Mucosa of rectum (tissue), 2 donors: ENCODE data around the gene GLB1L2.

Experiments used
- H3K27ac ChIP-seq, 2 donors: one replicate each; pipeline ENCODE4 v1.7.0; 2013; ENCODE audit warnings: inconsistent platforms in 2 of 2, low read depth in 2 of 2, low read length in 2 of 2
- H3K27me3 ChIP-seq, 2 donors: one replicate each; pipeline ENCODE4 v1.7.0; 2013; ENCODE audit warnings: low read length in 2 of 2; ENCODE audit not compliant: control insufficient read depth in 2 of 2, insufficient read depth in 2 of 2
- H3K36me3 ChIP-seq, 2 donors: one replicate each; pipeline ENCODE4 v1.7.0; 2013; ENCODE audit warnings: low read length in 2 of 2; ENCODE audit not compliant: control insufficient read depth in 2 of 2, insufficient read depth in 2 of 2
- H3K4me1 ChIP-seq, 2 donors: one replicate each; pipeline ENCODE4 v1.7.0; 2013; ENCODE audit warnings: low read length in 2 of 2, mild to moderate bottlenecking in 1 of 2; ENCODE audit not compliant: control insufficient read depth in 2 of 2, insufficient read depth in 2 of 2
- H3K4me3 ChIP-seq, 2 donors: one replicate each; pipeline ENCODE4 v1.7.0; 2013; ENCODE audit warnings: low read length in 2 of 2
- H3K9ac ChIP-seq, 2 donors: one replicate each; pipeline ENCODE4 v1.7.0; 2013; ENCODE audit warnings: low read length in 2 of 2, low read depth in 1 of 2, mild to moderate bottlenecking in 1 of 2
- H3K9me3 ChIP-seq, 2 donors: one replicate each; pipeline ENCODE4 v1.7.0; 2013; ENCODE audit warnings: low read length in 2 of 2; ENCODE audit not compliant: control insufficient read depth in 2 of 2
- donor health status: healthy.
- donor health status: Normal muscosa, but diverticular disease.

GLB1L2 gene

DNA sequence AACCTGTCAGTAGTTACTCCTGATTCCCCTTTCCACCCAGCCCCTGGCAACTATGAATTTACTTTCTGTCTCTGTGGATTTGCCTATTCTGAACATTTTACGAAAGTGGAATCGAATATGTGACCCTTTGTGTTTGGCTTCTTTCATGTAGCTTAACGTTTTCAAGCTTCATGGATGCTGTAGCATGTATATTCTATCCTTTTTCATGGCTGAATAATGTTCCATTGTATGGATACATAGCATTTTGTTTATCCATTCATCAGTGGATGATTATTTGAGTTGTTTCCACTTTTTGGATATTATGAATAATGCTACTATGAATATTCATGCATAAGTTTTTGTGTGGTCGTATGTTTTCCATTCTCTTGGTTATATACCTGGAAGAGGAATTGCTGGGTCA is 9.2 kb upstream of the GLB1L2 start:
- H3K27ac ChIP-seq: no peak overlapping the region
- H3K36me3 ChIP-seq: no peaks in the 10 kb centered on the region
- no peak overlapping the region for H3K9ac ChIP-seq
- peaks cover 4 to 6% of the 10 kb centered on the region in 2 donors for H3K9me3 ChIP-seq
- H3K4me1 ChIP-seq: no peaks in the 10 kb centered on the region
- H3K4me3 ChIP-seq: no peak overlapping the region
- peaks cover 0 to 2% of the 10 kb centered on the region in 2 donors for H3K27me3 ChIP-seq

DNA sequence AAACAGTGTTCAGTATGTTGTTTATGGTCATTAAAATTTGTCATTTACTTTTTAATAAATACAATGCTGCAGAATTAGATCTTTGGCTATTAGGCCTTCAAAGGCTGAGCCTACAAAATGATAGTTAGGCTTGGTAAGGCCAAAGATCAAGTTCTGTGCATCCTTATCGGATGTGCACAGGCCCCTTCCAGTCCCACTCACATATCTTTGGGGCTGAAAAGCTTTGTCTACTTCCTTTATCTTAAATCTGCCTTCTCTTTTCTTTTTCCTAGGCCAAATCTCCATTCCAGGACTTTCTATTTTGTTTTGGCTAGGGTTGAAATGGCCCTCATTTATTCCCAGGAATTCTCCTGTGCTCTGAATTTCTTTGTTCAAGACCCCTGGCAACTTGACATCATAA is 3.4 kb upstream of the GLB1L2 start:
- peaks cover 3 to 6% of the 10 kb centered on the region in 2 donors for H3K27me3 ChIP-seq
- no peaks in the 10 kb centered on the region for H3K9me3 ChIP-seq
- no peak overlapping the region for H3K9ac ChIP-seq
- H3K27ac ChIP-seq: no peak overlapping the region
- H3K36me3 ChIP-seq: no peaks in the 10 kb centered on the region
- H3K4me3 ChIP-seq: no peak overlapping the region
- H3K4me1 ChIP-seq: peaks cover 11 to 15% of the 10 kb centered on the region in 2 donors

DNA sequence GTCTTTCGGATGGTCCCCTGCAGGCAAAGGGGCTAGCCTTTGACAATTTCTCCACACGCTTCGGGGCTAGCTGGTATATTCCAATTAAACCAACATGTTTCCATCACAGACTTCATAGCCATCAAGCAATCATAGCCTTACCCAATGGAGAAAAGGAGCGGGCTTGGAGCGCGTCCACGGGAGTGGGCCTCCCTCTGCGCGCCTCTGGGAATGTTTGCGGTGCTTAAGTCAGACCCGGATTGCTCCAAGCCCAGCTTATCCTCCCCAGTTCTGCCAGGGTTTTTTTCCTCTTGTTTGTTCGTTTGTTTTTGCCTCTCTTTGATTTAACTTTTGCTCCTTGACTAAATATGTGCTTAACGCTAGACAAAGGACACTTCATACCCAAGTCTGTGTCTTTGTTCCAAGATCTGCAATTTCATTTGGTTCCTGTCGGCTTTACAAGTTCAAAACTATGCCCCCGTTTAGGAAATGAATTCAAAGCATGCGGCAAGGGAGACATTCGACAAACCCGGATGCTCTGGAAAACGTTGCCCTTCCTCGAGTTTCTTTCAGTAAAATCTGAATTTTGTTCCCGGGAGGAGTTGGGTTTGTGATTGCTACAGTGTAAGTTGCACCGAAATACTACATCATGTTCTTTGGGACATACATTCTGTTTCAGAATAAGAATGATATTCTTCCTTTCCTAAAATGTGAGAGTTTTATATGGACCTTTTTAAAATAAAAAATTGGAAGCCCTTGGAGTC is 1.0 kb upstream of the GLB1L2 start:
- peaks cover 3 to 6% of the 10 kb centered on the region in 2 donors for H3K27me3 ChIP-seq
- no peak overlapping the region for H3K27ac ChIP-seq
- peak overlapping the region; percentile 49 to 56 for H3K9ac ChIP-seq
- H3K36me3 ChIP-seq: no peaks in the 10 kb centered on the region
- no peaks in the 10 kb centered on the region for H3K9me3 ChIP-seq
- H3K4me1 ChIP-seq: peaks cover 11 to 15% of the 10 kb centered on the region in 2 donors
- peak overlapping the region; percentile 34 to 69 for H3K4me3 ChIP-seq

DNA sequence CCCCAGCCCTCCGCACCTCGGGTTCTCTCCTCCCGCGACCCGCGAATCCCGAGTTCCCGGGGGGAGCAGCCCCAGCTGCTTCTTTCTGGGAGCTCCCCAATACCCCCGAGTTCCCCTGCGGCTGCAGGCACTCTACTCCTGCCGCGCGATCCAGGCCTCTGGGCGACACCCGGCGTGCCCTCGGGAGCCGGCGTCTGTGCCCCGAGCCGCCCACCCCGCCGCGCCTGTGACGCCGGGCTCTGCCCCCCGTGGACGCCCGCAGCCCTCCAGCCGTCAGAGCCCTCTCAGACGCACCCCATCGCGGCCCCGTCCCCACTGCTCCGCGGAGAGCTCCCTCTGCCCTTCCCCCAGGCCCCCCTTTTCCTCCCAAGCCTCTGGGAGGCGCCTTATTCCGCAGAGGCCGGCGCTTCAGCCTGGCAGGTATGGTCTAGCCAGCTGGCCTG is 422 bp downstream of the GLB1L2 start:
- peaks cover 3 to 6% of the 10 kb centered on the region in 2 donors for H3K27me3 ChIP-seq
- peak overlapping the region; percentile 75 to 79 for H3K4me3 ChIP-seq
- H3K9me3 ChIP-seq: no peaks in the 10 kb centered on the region
- peak overlapping the region; percentile 47 to 49 for H3K9ac ChIP-seq
- H3K27ac ChIP-seq: no peak overlapping the region
- H3K36me3 ChIP-seq: no peaks in the 10 kb centered on the region
- H3K4me1 ChIP-seq: peaks cover 11 to 15% of the 10 kb centered on the region in 2 donors

GRCh38 chr11:134332782-134333181 is 994 bp downstream of the GLB1L2 start:
- H3K27me3 ChIP-seq: peaks cover 3 to 6% of the 10 kb centered on the region in 2 donors
- H3K4me3 ChIP-seq: peak overlapping the region; percentile 75 to 79
- no peaks in the 10 kb centered on the region for H3K9me3 ChIP-seq
- peaks cover 11 to 15% of the 10 kb centered on the region in 2 donors for H3K4me1 ChIP-seq
- H3K9ac ChIP-seq: peak overlapping the region in 1 of 2 donors; percentile 49
- no peaks in the 10 kb centered on the region for H3K36me3 ChIP-seq
- H3K27ac ChIP-seq: no peak overlapping the region

DNA sequence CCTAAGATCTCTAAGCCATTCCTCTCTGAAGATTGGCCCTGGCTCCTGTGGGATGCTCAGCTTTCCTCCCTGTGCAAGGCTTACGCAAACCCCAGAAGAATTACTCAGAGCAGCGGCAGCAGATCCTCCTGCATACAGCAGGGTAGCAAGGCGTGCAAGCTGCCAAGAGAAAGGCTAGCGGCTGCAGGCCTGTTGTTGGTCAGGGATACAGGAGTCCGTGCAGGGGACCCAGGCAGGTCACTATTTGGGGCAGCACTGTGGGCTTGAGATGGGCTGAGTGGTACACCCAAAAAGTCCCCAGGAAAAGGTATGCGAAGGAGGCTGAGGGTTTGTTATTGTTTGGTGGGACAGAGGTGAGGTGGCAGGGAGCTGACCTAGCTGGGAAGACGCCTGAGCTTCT is 1.5 kb downstream of the GLB1L2 start:
- H3K4me1 ChIP-seq: peaks cover 11 to 15% of the 10 kb centered on the region in 2 donors
- H3K27ac ChIP-seq: no peak overlapping the region
- no peak overlapping the region for H3K4me3 ChIP-seq
- no peaks in the 10 kb centered on the region for H3K9me3 ChIP-seq
- peaks cover 3 to 6% of the 10 kb centered on the region in 2 donors for H3K27me3 ChIP-seq
- H3K9ac ChIP-seq: no peak overlapping the region
- no peaks in the 10 kb centered on the region for H3K36me3 ChIP-seq

DNA sequence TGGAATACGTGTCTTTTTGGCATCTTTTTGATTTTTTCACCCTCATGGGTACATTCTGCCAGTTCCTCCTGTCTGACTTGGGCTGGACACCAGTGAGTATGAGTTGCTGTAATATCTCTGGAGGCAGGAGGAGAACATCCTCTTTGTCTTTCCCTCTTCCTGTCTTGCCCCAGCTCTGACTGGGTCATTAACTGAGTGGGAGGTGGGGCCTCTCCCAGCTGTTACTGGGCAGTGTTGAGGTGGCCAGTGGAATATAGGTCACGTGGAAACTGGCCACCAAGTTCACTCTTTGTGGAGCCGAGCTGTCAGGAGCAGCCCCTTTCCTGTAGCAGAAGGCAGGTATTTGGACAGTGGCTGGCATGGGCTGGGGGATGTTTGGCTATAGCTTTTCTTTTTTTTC is 2.2 kb downstream of the GLB1L2 start:
- H3K36me3 ChIP-seq: no peaks in the 10 kb centered on the region
- H3K27me3 ChIP-seq: peaks cover 3 to 6% of the 10 kb centered on the region in 2 donors
- H3K4me1 ChIP-seq: peaks cover 12 to 15% of the 10 kb centered on the region in 2 donors

DNA sequence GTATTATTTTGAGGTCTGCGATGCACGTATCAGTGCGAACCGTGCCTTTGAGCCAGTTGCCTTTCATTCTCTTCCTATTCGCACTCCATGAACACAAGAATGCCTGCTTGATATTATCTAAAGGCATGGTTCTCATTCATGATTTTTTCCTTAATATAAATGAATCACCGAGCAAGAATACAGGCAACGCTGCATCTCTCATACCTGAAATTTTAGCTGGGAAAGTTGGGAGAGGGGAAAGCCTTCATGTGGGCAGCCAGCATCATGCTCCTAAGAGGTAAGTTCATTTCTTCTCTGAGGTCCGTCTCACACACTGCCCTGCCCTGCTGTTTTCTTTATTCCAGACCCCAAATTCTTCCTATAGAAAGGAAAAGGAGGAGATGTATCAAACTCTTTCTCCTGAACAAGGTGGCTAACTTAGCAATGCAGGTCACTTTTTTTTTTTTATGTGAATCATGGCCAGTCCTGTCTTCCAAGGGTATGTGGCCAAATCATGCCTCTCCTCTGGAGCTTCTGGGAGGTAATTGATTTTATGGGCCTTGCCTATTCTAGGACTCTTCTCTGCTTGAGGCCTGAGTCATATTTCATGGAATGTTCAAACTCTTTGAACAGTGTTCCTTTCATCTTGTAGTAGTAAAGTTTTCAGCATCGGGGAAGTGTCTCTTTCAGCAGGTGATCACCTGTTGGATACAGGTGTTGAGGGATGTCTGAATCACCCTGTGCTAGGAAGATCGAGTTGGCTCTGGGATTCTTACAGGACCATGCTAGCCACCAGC is 3.2 kb downstream of the GLB1L2 start:
- Histone ChIP-seq H3K9me3 (no peaks in the 10 kb centered on the region), H3K27me3 (peaks cover 3 to 6% of the 10 kb centered on the region in 2 donors), H3K4me3 (no peak overlapping the region)

More for the DNA sequence above, 2.2 kb downstream of the GLB1L2 start:
- H3K27ac ChIP-seq: no peak overlapping the region
- no peak overlapping the region for H3K9ac ChIP-seq
- no peaks in the 10 kb centered on the region for H3K9me3 ChIP-seq
- H3K4me3 ChIP-seq: no peak overlapping the region

DNA sequence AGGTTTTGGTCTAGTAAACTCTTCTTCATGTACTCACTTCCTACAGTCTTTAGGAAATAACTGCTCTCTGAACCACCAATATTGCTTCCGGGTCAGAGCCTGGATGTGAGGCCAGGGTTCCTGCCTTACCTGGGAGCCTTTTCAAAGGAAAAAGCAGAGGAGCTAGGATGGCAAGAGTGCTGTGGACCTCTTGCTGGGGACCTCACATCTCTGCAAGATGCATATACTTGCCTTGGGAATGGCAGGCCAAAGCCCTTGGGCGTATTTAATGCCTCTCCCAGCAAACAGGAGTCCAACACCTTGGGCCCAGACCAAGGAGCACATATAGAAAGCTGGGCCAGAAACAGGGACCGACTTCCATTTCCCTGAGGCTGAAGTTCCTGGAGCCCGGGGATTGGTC is 5.3 kb downstream of the GLB1L2 start:
- H3K4me1 ChIP-seq: peaks cover 7 to 27% of the 10 kb centered on the region in 2 donors
- H3K9me3 ChIP-seq: no peaks in the 10 kb centered on the region

More for the DNA sequence above, 3.2 kb downstream of the GLB1L2 start:
- Histone ChIP-seq H3K27ac (no peak overlapping the region), H3K9ac (no peak overlapping the region), H3K36me3 (no peaks in the 10 kb centered on the region), H3K4me1 (peaks cover 15 to 21% of the 10 kb centered on the region in 2 donors)

GRCh38 chr11:134338068-134338467 is 6.3 kb downstream of the GLB1L2 start:
- Histone ChIP-seq H3K4me3 (no peak overlapping the region), H3K27ac (no peak overlapping the region)

More for the DNA sequence above, 5.3 kb downstream of the GLB1L2 start:
- Histone ChIP-seq H3K4me3 (no peak overlapping the region), H3K27me3 (no peaks in the 10 kb centered on the region), H3K27ac (no peak overlapping the region), H3K36me3 (no peaks in the 10 kb centered on the region), H3K9ac (no peak overlapping the region)

More at GRCh38 chr11:134338068-134338467, 6.3 kb downstream of the GLB1L2 start:
- H3K27me3 ChIP-seq: no peaks in the 10 kb centered on the region
- no peaks in the 10 kb centered on the region for H3K36me3 ChIP-seq
- peaks cover 0 to 23% of the 10 kb centered on the region in 2 donors for H3K4me1 ChIP-seq
- no peaks in the 10 kb centered on the region for H3K9me3 ChIP-seq
- no peak overlapping the region for H3K9ac ChIP-seq
